ENCODE measurements around the gene CNOT8. TPM values are rescaled to one million over a fixed set of nuclear protein-coding genes. Genes with fewer than 3 reads are reported as not detected.

Gene CNOT8
- total RNA-seq, 1 donor from 2014 or later: 37.0 TPM

GRCh38 chr5:154896562-154897165 lies 38.2 kb downstream of the CNOT8 start:
- Mint-ChIP-seq H3K4me1 (ENCODE audit: low read depth) (peaks cover 9% of the 10 kb centered on the region), H3K36me3 (ENCODE audit: low read depth) (peaks cover 42% of the 10 kb centered on the region), H3K27ac (ENCODE audit: unreplicated experiment) (no peak overlapping the region), H3K27me3 (ENCODE audit: low read depth) (no peaks in the 10 kb centered on the region), H3K9me3 (ENCODE audit: low read depth) (no peaks in the 10 kb centered on the region), H3K4me3 (ENCODE audit: unreplicated experiment) (no peak overlapping the region)
- no peak for DNase-seq (ENCODE audit: low spot score)
- TF ChIP-seq, protein P1, sequence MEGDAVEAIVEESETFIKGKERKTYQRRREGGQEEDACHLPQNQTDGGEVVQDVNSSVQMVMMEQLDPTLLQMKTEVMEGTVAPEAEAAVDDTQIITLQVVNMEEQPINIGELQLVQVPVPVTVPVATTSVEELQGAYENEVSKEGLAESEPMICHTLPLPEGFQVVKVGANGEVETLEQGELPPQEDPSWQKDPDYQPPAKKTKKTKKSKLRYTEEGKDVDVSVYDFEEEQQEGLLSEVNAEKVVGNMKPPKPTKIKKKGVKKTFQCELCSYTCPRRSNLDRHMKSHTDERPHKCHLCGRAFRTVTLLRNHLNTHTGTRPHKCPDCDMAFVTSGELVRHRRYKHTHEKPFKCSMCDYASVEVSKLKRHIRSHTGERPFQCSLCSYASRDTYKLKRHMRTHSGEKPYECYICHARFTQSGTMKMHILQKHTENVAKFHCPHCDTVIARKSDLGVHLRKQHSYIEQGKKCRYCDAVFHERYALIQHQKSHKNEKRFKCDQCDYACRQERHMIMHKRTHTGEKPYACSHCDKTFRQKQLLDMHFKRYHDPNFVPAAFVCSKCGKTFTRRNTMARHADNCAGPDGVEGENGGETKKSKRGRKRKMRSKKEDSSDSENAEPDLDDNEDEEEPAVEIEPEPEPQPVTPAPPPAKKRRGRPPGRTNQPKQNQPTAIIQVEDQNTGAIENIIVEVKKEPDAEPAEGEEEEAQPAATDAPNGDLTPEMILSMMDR (IDR thresholded peaks at IDR 0.05): no peak

DNA sequence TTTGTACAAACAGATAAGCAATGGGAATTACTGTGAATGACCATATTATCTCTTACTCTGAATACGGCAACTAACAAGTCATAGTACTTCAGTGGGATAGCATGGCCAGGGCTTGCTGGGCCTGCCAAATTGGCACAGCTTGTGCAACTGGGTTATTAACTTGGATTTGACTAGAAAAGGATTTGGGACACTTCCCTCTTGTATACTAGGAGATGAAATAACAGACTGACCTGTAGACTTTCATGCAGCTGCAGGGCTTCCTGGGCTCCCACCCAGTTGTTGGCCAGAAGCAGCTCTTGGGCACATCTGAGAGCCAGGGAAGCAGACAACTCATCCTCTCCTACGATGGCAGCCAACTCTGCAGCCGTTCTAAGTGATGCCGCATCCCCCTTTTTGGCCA lies 39.8 kb downstream of the CNOT8 start:
- Mint-ChIP-seq H3K36me3 (ENCODE audit: low read depth) (peaks cover 43% of the 10 kb centered on the region), H3K4me3 (ENCODE audit: unreplicated experiment) (no peak overlapping the region), H3K9me3 (ENCODE audit: low read depth) (no peaks in the 10 kb centered on the region), H3K27me3 (ENCODE audit: low read depth) (no peaks in the 10 kb centered on the region), H3K4me1 (ENCODE audit: low read depth) (peaks cover 10% of the 10 kb centered on the region), H3K27ac (ENCODE audit: unreplicated experiment) (no peak overlapping the region)
- DNase-seq (ENCODE audit: low spot score): no peak
- TF ChIP-seq, protein P1 (IDR thresholded peaks at IDR 0.05): no peak

DNA sequence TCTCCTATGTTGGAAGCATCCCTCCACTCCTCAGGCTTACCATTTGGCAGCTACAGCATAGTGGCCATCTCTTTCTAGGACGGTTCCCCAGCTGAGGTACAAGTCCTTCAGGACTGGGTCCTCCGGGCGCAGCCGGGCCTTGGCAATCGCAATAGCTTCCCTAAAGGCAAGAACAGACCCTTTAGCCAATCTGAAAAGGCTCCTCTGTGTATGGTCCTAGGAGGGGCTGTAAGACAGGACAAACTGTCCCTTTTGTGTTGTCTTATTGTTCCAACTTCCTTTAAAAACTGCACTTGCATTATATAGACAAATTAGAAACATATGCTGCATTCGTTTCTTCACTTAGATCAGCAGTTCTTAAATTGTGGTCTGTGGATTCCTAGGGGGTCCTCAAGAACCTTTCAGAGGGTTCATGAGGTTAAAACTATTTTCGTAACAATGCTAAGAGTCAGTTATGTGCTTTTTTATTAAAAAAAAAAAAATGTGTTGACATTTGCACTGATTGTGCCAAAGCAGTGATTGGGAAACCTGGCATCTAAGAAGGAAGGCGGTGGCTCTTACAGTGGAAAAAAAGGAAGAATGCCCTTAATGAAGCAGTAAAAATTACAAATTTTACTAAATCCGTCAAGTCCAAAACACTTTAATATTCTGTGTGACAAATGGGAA lies 40.9 kb downstream of the CNOT8 start:
- no peak for DNase-seq (ENCODE audit: low spot score)
- H3K27ac Mint-ChIP-seq (ENCODE audit: unreplicated experiment): no peak overlapping the region
- TF ChIP-seq, protein P1 (IDR thresholded peaks at IDR 0.05): no peak
- H3K4me3 Mint-ChIP-seq (ENCODE audit: unreplicated experiment): no peak overlapping the region
- no peaks in the 10 kb centered on the region for H3K9me3 Mint-ChIP-seq (ENCODE audit: low read depth)
- peaks cover 10% of the 10 kb centered on the region for H3K4me1 Mint-ChIP-seq (ENCODE audit: low read depth)
- H3K27me3 Mint-ChIP-seq (ENCODE audit: low read depth): no peaks in the 10 kb centered on the region
- peaks cover 44% of the 10 kb centered on the region for H3K36me3 Mint-ChIP-seq (ENCODE audit: low read depth)

- peaks cover 10% of the 10 kb centered on the region for H3K4me1 Mint-ChIP-seq (ENCODE audit: low read depth)
- H3K27me3 Mint-ChIP-seq (ENCODE audit: low read depth): no peaks in the 10 kb centered on the region
- no peak overlapping the region for H3K4me3 Mint-ChIP-seq (ENCODE audit: unreplicated experiment)
- no peak for DNase-seq (ENCODE audit: low spot score)
- H3K36me3 Mint-ChIP-seq (ENCODE audit: low read depth): peaks cover 46% of the 10 kb centered on the region
- no peaks in the 10 kb centered on the region for H3K9me3 Mint-ChIP-seq (ENCODE audit: low read depth)
- no peak overlapping the region for H3K27ac Mint-ChIP-seq (ENCODE audit: unreplicated experiment)
- TF ChIP-seq, protein P1 (IDR thresholded peaks at IDR 0.05): no peak
These were observed 41.6 kb downstream of the CNOT8 start for GRCh38 chr5:154900066-154900465.

DNA sequence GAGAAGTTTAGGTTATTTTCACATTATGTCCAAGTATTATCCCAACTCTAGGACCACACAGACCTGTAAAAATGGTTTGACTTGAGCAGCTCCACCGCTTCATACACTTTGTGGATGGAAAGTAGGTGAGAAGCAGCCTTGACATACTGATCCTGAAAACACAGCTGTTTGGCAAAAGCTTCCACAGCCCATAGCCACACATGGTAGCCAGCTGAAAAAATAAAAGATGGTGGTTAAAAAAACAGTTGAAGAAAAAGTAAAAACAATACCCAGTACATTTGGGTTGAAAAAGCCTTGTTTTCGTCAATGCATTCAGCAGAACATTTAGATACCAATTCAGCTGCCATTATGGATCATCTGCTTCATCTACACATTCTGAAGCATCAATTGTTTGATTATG lies 42.8 kb downstream of the CNOT8 start:
- Mint-ChIP-seq H3K27ac (ENCODE audit: unreplicated experiment) (no peak overlapping the region), H3K27me3 (ENCODE audit: low read depth) (no peaks in the 10 kb centered on the region), H3K4me1 (ENCODE audit: low read depth) (peaks cover 10% of the 10 kb centered on the region), H3K4me3 (ENCODE audit: unreplicated experiment) (no peak overlapping the region), H3K9me3 (ENCODE audit: low read depth) (no peaks in the 10 kb centered on the region), H3K36me3 (ENCODE audit: low read depth) (peaks cover 36% of the 10 kb centered on the region)
- TF ChIP-seq, protein P1 (IDR thresholded peaks at IDR 0.05): no peak
- DNase-seq (ENCODE audit: low spot score): no peak

Measured in chondrocyte (in vitro differentiated cells).